NCI-H1694 treated with DMSO at 0.1 percent for 48 hours (cell line): ENCODE data around the gene MTCL1.
A peak's percentile ranks its signal among the peaks of the same experiment; 100 is the strongest.

Source experiments
- DNase-seq: peaks from one replicate; lab custom pipeline; 2025; lab: John Stamatoyannopoulos, UW

Gene MTCL1

GRCh38 chr18:8771930-8772329 is 66.6 kb downstream of the MTCL1 start:
- DNase-seq: peak; percentile 11

- no peak for DNase-seq
Observed at GRCh38 chr18:8773980-8774379, 68.6 kb downstream of the MTCL1 start.

- DNase-seq: no peak
Observed at GRCh38 chr18:8776013-8776943, 70.9 kb downstream of the MTCL1 start.

- DNase-seq: no peak
Observed at GRCh38 chr18:8777846-8778245, 72.5 kb downstream of the MTCL1 start.

- DNase-seq: no peak
Observed at GRCh38 chr18:8778386-8778785, 73.0 kb downstream of the MTCL1 start.

GRCh38 chr18:8778824-8779223 is 73.5 kb downstream of the MTCL1 start:
- DNase-seq: no peak

- DNase-seq: no peak
Observed at GRCh38 chr18:8779251-8779650, 73.9 kb downstream of the MTCL1 start.

GRCh38 chr18:8780227-8780626 is 74.9 kb downstream of the MTCL1 start:
- no peak for DNase-seq

- DNase-seq: no peak
Observed at GRCh38 chr18:8781671-8782070, 76.3 kb downstream of the MTCL1 start.

GRCh38 chr18:8783335-8783993 is 78.1 kb downstream of the MTCL1 start:
- peak; percentile 71 for DNase-seq

- no peak for DNase-seq
Observed at GRCh38 chr18:8783994-8784530, 78.7 kb downstream of the MTCL1 start.

- DNase-seq: no peak
Observed at GRCh38 chr18:8785261-8785660, 79.9 kb downstream of the MTCL1 start.

GRCh38 chr18:8785855-8786482 is 80.6 kb downstream of the MTCL1 start:
- no peak for DNase-seq

- DNase-seq: no peak
Observed at GRCh38 chr18:8786483-8787370, 81.4 kb downstream of the MTCL1 start.

GRCh38 chr18:8787371-8787670 is 82.0 kb downstream of the MTCL1 start:
- no peak for DNase-seq

GRCh38 chr18:8787794-8788193 is 82.4 kb downstream of the MTCL1 start:
- DNase-seq: no peak

- DNase-seq: no peak
Observed at GRCh38 chr18:8788503-8789429, 83.4 kb downstream of the MTCL1 start.

- no peak for DNase-seq
Observed at GRCh38 chr18:8791171-8791651, 85.9 kb downstream of the MTCL1 start.

- no peak for DNase-seq
Observed at GRCh38 chr18:8792688-8793316, 87.4 kb downstream of the MTCL1 start.
